ENCODE results near the gene NETO2.
"Not testable (repeated sequence)": the region's sequence is repeated elsewhere in the genome, so short reads cannot be mapped to it uniquely, and the experiment has no call there.

Gene NETO2

GRCh38 chr16:47060596-47060995, 83.1 kb downstream of the NETO2 start:
- Histone ChIP-seq H3K27me3 (ENCODE audit: control insufficient read depth, insufficient read depth, low read length) (peaks cover 39% of the 10 kb centered on the region), H3K9me3 (replicated peaks; ENCODE audit: low read length) (no peaks in the 10 kb centered on the region)

DNA sequence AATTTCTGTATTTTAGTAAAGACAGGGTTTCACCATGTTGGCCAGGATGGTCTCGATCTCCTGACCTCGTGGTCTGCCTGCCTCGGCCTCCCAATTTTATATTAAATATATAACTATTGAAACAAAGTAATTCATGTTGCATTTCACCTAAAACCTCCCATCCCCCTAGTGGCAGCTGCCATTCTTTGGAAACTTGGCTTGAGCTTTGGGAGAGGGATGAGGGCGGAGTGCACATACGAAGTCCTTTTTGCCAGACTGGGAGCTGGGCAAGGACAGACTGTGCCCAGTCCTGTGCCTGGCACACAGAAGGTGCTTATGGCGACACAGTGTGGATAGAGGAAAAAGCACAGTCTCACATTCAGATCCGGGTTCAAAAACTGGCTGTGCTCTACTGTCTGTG, 83.8 kb downstream of the NETO2 start:
- H3K27me3 ChIP-seq (ENCODE audit: control insufficient read depth, insufficient read depth, low read length) = peaks cover 40% of the 10 kb centered on the region
- no peaks in the 10 kb centered on the region for H3K4me1 ChIP-seq (ENCODE audit: control insufficient read depth, insufficient read depth, low read length)
- H3K9me3 ChIP-seq (replicated peaks; ENCODE audit: low read length) = no peaks in the 10 kb centered on the region
- H3K9ac ChIP-seq (ENCODE audit: low read depth, low read length) = no peak overlapping the region
- no peak overlapping the region for H3K4me3 ChIP-seq (ENCODE audit: low read length)
- H3K36me3 ChIP-seq (ENCODE audit: insufficient read depth, low read length) = no peaks in the 10 kb centered on the region
- H3K4me2 ChIP-seq (ENCODE audit: low read length) = no peak overlapping the region

More at GRCh38 chr16:47060596-47060995, 83.1 kb downstream of the NETO2 start:
- Histone ChIP-seq H3K4me1 (ENCODE audit: control insufficient read depth, insufficient read depth, low read length) (no peaks in the 10 kb centered on the region), H3K4me3 (ENCODE audit: low read length) (no peak overlapping the region), H3K36me3 (ENCODE audit: insufficient read depth, low read length) (no peaks in the 10 kb centered on the region), H3K4me2 (ENCODE audit: low read length) (no peak overlapping the region), H3K9ac (ENCODE audit: low read depth, low read length) (no peak overlapping the region)

GRCh38 chr16:47059130-47059529, 84.6 kb downstream of the NETO2 start:
- not testable (repeated sequence) for H3K36me3 ChIP-seq (ENCODE audit: insufficient read depth, low read length); H3K9me3 ChIP-seq (replicated peaks; ENCODE audit: low read length); H3K9ac ChIP-seq (ENCODE audit: low read depth, low read length); H3K4me1 ChIP-seq (ENCODE audit: control insufficient read depth, insufficient read depth, low read length); H3K4me3 ChIP-seq (ENCODE audit: low read length); H3K4me2 ChIP-seq (ENCODE audit: low read length)
- peaks cover 40% of the 10 kb centered on the region for H3K27me3 ChIP-seq (ENCODE audit: control insufficient read depth, insufficient read depth, low read length)

DNA sequence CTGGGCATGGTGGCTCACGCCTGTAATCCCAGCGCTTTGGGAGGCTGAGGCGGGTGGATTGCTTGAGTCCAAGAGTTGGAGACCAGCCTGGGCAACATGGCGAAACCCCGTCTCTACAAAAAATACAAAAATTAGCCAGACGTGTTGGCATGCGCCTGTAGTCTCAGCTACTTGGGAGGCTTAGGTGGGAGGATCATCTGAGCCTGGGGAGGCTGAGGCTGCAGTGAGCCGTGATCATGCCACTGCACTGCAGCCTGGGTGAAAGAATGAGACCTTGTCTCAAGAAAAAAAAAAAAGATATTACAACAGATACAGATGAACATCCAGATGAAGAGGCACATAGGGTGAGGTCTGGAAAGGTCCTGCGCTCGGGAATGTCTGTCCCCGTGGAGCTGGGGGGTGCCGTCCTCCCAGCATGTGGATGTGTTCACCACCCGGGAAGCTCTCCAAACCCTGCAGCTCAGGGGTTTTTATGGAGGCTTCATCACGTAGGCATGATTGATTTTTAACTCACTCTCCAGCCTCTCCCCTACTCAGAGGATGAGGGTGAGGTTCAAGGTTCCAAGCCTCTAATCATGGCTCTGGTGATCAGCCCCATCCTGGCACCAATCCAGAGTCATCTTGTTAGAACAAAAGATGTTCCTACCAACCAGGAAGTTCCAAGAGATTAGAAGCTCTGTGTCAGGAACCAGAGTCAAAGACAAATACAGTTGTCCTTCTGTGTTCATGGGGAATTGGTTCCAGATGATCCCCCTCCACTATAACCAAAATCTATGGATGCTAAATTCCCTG, 85.3 kb downstream of the NETO2 start:
- Histone ChIP-seq H3K4me2 (ENCODE audit: low read length) (no peak overlapping the region), H3K27me3 (ENCODE audit: control insufficient read depth, insufficient read depth, low read length) (peaks cover 40% of the 10 kb centered on the region), H3K4me3 (ENCODE audit: low read length) (no peak overlapping the region), H3K4me1 (ENCODE audit: control insufficient read depth, insufficient read depth, low read length) (no peaks in the 10 kb centered on the region), H3K36me3 (ENCODE audit: insufficient read depth, low read length) (no peaks in the 10 kb centered on the region), H3K9ac (ENCODE audit: low read depth, low read length) (no peak overlapping the region), H3K9me3 (replicated peaks; ENCODE audit: low read length) (no peaks in the 10 kb centered on the region)

DNA sequence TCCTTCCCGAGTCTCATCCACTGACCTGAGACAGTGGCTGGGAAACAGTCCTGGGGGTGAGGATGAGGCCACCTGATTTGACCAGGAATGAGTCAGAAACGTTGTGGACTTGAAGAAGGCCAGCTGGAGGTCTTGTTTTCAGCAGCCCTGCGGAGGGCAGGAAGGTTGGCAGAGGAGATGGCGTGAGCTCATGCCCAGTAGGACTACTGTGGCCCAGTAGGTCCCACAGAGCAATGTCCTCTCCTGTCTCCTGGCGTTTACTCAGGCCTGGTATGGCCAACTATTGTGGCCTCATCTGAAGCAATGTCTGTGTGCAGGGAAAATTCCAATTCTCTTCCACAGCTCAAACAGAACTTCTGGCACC, 86.1 kb downstream of the NETO2 start:
- Histone ChIP-seq H3K9ac (ENCODE audit: low read depth, low read length) (no peak overlapping the region), H3K9me3 (replicated peaks; ENCODE audit: low read length) (no peaks in the 10 kb centered on the region), H3K4me3 (ENCODE audit: low read length) (no peak overlapping the region), H3K27me3 (ENCODE audit: control insufficient read depth, insufficient read depth, low read length) (peaks cover 45% of the 10 kb centered on the region), H3K4me1 (ENCODE audit: control insufficient read depth, insufficient read depth, low read length) (no peaks in the 10 kb centered on the region), H3K36me3 (ENCODE audit: insufficient read depth, low read length) (no peaks in the 10 kb centered on the region), H3K4me2 (ENCODE audit: low read length) (no peak overlapping the region)

DNA sequence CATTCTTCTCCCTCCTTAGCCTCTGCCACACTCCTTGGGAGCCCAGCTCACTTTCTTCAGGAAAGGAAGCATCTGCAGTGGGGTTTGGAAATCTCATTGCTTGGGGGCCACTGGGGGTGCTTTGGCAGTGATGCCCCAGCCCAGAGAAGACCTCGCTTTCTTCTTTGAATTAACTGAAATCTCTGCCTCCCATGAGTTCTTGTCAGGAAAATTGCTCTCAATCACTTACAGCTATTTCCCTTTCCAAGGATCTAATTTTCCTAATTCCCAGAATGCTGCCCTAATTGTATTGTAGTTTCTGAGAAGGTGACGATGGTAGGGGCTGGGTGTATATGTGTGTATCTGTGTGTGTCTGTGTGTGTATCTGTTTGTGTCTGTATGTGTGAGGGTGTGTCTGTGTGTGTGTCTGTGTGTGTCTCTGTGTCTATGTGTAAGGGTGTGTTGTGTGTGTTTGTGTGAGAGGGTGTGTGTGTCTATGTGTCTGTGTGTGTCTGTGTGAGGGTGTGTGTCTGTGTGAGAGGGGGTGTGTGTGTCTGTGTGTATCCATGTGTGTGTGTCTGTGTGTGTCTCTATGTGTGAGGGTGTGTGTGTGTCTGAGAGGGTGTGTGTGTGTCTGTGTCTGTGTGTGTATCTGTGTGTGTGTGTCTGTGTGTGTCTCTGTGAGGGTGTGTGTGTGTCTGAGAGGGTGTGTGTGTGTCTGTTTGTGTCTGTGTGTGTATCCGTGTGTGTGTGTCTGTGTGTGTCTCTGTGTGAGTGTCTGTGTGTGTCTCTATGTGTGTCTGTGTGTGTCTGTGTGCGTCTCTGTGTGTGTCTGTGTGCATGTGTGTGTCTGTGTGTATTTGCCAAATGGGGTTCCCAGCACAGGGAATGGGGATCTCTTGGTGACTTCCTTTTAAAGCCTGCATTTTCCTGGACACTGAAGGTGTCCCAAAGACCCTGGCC, 86.8 kb downstream of the NETO2 start:
- Histone ChIP-seq H3K27me3 (ENCODE audit: control insufficient read depth, insufficient read depth, low read length) (peaks cover 41% of the 10 kb centered on the region), H3K36me3 (ENCODE audit: insufficient read depth, low read length) (no peaks in the 10 kb centered on the region), H3K4me1 (ENCODE audit: control insufficient read depth, insufficient read depth, low read length) (no peaks in the 10 kb centered on the region), H3K9me3 (replicated peaks; ENCODE audit: low read length) (no peaks in the 10 kb centered on the region), H3K4me3 (ENCODE audit: low read length) (no peak overlapping the region), H3K9ac (ENCODE audit: low read depth, low read length) (no peak overlapping the region), H3K4me2 (ENCODE audit: low read length) (no peak overlapping the region)

DNA sequence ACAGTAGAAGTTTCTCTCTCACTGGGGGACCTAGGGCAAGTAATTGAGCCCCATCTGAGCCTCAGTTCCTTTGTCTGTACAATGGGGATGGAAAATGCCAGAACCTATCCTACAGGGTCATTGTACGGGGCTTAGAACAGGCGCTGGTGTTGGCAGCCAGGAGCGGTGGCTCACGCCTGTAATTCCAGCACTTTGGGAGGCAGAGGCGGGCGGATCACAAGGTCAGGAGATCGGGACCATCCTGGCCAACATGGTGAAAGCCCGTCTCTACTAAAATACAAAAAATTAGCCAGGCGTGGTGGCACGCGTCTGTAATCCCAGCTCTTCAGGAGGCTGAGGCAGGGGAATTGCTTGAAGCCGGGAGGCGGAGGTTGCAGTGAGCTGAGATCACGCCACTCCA, 87.7 kb downstream of the NETO2 start:
- H3K27me3 ChIP-seq (ENCODE audit: control insufficient read depth, insufficient read depth, low read length) = peaks cover 33% of the 10 kb centered on the region
- H3K36me3 ChIP-seq (ENCODE audit: insufficient read depth, low read length); H3K4me3 ChIP-seq (ENCODE audit: low read length); H3K9ac ChIP-seq (ENCODE audit: low read depth, low read length); H3K4me1 ChIP-seq (ENCODE audit: control insufficient read depth, insufficient read depth, low read length); H3K4me2 ChIP-seq (ENCODE audit: low read length); H3K9me3 ChIP-seq (replicated peaks; ENCODE audit: low read length): not testable (repeated sequence)

GRCh38 chr16:47055136-47055885, 88.4 kb downstream of the NETO2 start:
- Histone ChIP-seq H3K27me3 (ENCODE audit: control insufficient read depth, insufficient read depth, low read length) (peaks cover 36% of the 10 kb centered on the region), H3K36me3 (ENCODE audit: insufficient read depth, low read length) (no peaks in the 10 kb centered on the region), H3K4me1 (ENCODE audit: control insufficient read depth, insufficient read depth, low read length) (no peaks in the 10 kb centered on the region), H3K9me3 (replicated peaks; ENCODE audit: low read length) (no peaks in the 10 kb centered on the region), H3K4me3 (ENCODE audit: low read length) (no peak overlapping the region), H3K4me2 (ENCODE audit: low read length) (no peak overlapping the region), H3K9ac (ENCODE audit: low read depth, low read length) (no peak overlapping the region)

DNA sequence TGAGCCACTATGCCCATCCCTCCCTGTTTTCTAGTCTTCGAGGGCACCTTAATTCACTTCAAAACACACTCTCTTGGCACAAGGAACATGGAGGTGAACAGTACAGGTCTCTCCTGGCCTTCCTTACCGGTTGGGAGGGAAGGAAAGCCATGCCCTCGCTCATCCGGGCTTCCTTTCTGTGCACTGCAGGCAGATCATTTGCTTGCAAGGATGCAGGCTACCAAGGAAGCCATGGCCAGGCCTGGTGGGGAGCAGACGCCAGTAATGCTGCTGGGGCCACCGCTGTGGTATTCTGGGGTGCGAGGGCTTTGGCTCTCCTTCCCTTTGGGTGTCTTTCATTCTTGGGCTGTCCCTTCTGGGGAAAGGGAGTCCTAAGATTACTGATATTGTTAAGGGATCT, 89.4 kb downstream of the NETO2 start:
- Histone ChIP-seq H3K9ac (ENCODE audit: low read depth, low read length) (no peak overlapping the region), H3K4me3 (ENCODE audit: low read length) (no peak overlapping the region), H3K4me1 (ENCODE audit: control insufficient read depth, insufficient read depth, low read length) (no peaks in the 10 kb centered on the region), H3K9me3 (replicated peaks; ENCODE audit: low read length) (no peaks in the 10 kb centered on the region), H3K27me3 (ENCODE audit: control insufficient read depth, insufficient read depth, low read length) (peaks cover 40% of the 10 kb centered on the region), H3K4me2 (ENCODE audit: low read length) (no peak overlapping the region), H3K36me3 (ENCODE audit: insufficient read depth, low read length) (no peaks in the 10 kb centered on the region)

DNA sequence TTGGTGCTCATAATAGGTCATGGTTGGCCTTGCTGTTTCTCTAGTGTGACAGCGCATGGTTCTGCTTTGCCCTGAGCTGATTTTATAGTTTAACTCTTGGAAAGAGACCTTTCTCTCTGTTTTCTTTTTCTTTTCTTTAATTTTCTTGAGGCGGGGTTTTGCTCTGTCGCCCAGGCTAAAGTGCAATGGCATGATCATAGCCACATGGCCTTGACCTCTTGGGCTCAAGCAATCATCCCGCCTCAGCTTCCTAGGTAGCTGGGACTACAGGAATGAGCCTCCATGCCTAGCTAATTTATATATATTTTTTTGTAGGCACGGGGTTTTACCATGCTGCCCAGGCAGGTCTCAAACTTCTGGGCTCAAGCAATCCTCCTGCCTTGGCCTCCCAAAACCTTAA, 89.8 kb downstream of the NETO2 start:
- no peaks in the 10 kb centered on the region for H3K36me3 ChIP-seq (ENCODE audit: insufficient read depth, low read length)
- no peak overlapping the region for H3K4me3 ChIP-seq (ENCODE audit: low read length)
- H3K27me3 ChIP-seq (ENCODE audit: control insufficient read depth, insufficient read depth, low read length) = peaks cover 43% of the 10 kb centered on the region
- H3K4me2 ChIP-seq (ENCODE audit: low read length) = no peak overlapping the region
- H3K9me3 ChIP-seq (replicated peaks; ENCODE audit: low read length) = no peaks in the 10 kb centered on the region
- H3K4me1 ChIP-seq (ENCODE audit: control insufficient read depth, insufficient read depth, low read length) = no peaks in the 10 kb centered on the region
- H3K9ac ChIP-seq (ENCODE audit: low read depth, low read length) = no peak overlapping the region
